ENCODE results near the gene NIT1.

DNA sequence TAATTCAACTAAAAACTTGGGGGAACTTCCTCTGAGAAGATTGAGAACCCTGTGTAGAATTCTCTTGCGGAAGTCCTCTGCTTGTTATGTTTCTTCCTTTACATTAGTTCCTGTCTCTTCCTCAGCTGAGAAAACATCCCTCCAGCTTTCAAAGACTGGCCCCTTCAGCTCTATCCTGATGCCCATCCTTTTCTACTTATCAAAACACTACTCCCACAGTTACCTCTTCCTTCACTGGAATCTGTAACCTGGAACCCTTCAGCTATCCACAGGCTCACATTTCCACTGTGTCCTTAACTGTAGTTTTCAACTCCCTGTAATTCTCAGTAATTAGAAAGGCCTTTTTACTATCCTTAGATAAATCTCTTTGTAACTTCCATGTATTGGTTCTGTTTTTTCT, 20.5 kb downstream of the NIT1 start:
- TF ChIP-seq CTCF (IDR thresholded peaks at IDR 0.05; ENCODE audit: low read depth, low read length): no peak
- TF ChIP-seq EZH2phosphoT487 (IDR thresholded peaks at IDR 0.05; ENCODE audit: low read depth): no peak
